K562 (cell line): ENCODE results near the gene MRPS10.

Source experiments
- MYC ChIP-seq, 2 experiments: fragments of 250-450 bp in 1 of 2; sonication (Bioruptor Pico) in 1 of 2; IDR thresholded peaks; 2 replicates each; pipeline versions ENCODE4 v1.5.1 to v1.6.1; 2012 to 2021; ENCODE audit warnings: low read depth in 2 of 2, borderline replicate concordance in 1 of 2, improper control_type of control experiment in 1 of 2, low read length in 1 of 2, mild to moderate bottlenecking in 1 of 2, moderate library complexity in 1 of 2
- POLR2AphosphoS5 ChIP-seq: IDR thresholded peaks from 2 replicates; pipeline ENCODE4 v1.6.1; 2011; ENCODE audit warnings: mild to moderate bottlenecking, low read depth, low read length, moderate library complexity; ENCODE audit not compliant: control insufficient read depth, insufficient read depth

DNA sequence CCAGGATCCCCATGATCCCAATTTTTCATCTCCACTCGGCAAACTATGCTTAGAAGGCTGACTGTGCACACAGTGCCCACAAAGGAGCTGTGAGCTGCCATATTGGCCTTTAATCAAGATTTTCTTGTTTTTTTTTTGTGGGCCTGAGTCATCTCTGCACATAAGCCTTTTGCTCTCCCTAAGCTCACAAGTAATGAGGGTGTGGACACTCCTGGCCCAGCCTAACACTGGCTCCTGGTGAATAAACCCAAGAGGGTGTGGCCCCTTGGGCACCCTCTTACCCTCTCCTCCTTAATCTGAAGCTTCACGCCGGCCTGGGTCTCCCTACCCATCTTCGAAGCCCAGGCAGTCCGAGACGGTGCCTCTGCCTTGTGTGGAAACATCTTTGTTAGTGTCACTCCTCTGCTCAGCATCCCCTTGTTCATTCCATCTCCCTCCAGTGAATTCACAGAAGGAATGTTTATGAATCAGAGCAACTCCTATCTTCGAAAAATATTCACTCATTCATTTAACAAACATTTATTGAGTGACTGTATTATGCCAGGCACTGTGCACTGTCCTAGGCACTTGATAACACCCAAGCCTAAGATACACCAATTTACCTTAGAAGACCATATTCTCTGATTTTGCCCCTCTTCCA is 22.2 kb upstream of the MRPS10 start:
- TF ChIP-seq MYC (IDR thresholded peaks at IDR 0.05; ENCODE audit: low read depth, low read length) = no peak
- TF ChIP-seq MYC (CRISPR knock-in tag; IDR thresholded peaks at IDR 0.05; ENCODE audit: borderline replicate concordance, low read depth) = no peak
- TF ChIP-seq POLR2AphosphoS5 = no peak
